Tibial nerve (tissue), 4 donors: ENCODE measurements around the gene DRAXIN. TPM values are rescaled to one million over a fixed set of nuclear protein-coding genes. Genes with fewer than 3 reads are reported as not detected.

Experiments used
- DNase-seq, 2 donors: peaks; one replicate each; pipeline ENCODE4 v3.0.0-alpha.2; 2019; ENCODE audit warnings: low spot score in 2 of 2
- H3K27ac ChIP-seq, 4 donors: fragments of 200-600 bp; sonication (generic) in 3 of 4; one replicate each; pipeline ENCODE4 v1.5.1; 2017 to 2019; ENCODE audit warnings: mild to moderate bottlenecking in 1 of 4
- H3K27me3 ChIP-seq, 2 donors: fragments of 200-600 bp; sonication (generic) in 1 of 2; one replicate each; pipeline versions ENCODE4 v1.5.1 to v1.6.0; 2017 to 2019
- H3K36me3 ChIP-seq, 3 donors: fragments of 200-600 bp; sonication (generic); one replicate each; pipeline ENCODE4 v1.5.1; 2018 to 2019
- H3K4me1 ChIP-seq, 4 donors: fragments of 200-600 bp; sonication (generic) in 3 of 4; one replicate each; pipeline ENCODE4 v1.5.1; 2017 to 2019
- H3K4me3 ChIP-seq, 4 donors: fragments of 200-600 bp; sonication (generic) in 3 of 4; one replicate each; pipeline ENCODE4 v1.5.1; 2017 to 2019; ENCODE audit warnings: mild to moderate bottlenecking in 1 of 4, moderate library complexity in 1 of 4
- H3K9me3 ChIP-seq, 4 donors: fragments of 200-600 bp; sonication (generic) in 3 of 4; one replicate each; pipeline ENCODE4 v1.5.1; 2017 to 2019
- CTCF ChIP-seq, 5 experiments: fragments of 200-600 bp in 3 of 5; fragments of 450-650 bp in 2 of 5; sonication (generic) in 3 of 5; IDR thresholded peaks; one replicate each; pipeline ENCODE4 v1.5.1; 2016 to 2019; ENCODE audit warnings: antibody characterized with exemption in 5 of 5, mild to moderate bottlenecking in 3 of 5, moderate library complexity in 2 of 5
- EP300 ChIP-seq, 2 donors: sonication (generic); formaldehyde crosslinking; IDR thresholded peaks; one replicate each; pipeline ENCODE4 v1.6.1; 2017; ENCODE audit warnings: antibody characterized with exemption in 2 of 2, mild to moderate bottlenecking in 1 of 2
- POLR2A ChIP-seq, 2 donors: fragments of 450-650 bp; IDR thresholded peaks; one replicate each; pipeline ENCODE4 v1.6.1; 2017; ENCODE audit warnings: antibody characterized with exemption in 2 of 2, mild to moderate bottlenecking in 2 of 2, moderate library complexity in 2 of 2
- WGBS, 2 donors: methylation state at CpG; one replicate each; pipeline ENCODE4 v1.1.5; 2018; 5-methylcytosine and 5-hydroxymethylcytosine counted together
- total RNA-seq, 4 donors: library from RNA; depleted of rRNA; stranded (reverse); fragments of >200 nt; gene quantifications; one replicate each; pipeline ENCODE4 v1.1.0, GENCODE V29; 2016

The DRAXIN gene
- total RNA-seq, 4 donors from 2014 or later: under 0.01 to 1.2 (median 0.20) TPM; not detected in 1

GRCh38 chr1:11746092-11746491 is 54.6 kb downstream of the DRAXIN start:
- Histone ChIP-seq H3K4me3 (no peak overlapping the region), H3K4me1 (peaks cover 0 to 10% (median 0%) of the 10 kb centered on the region in 4 donors), H3K27ac (no peak overlapping the region), H3K36me3 (peaks cover 0 to 71% (median 8%) of the 10 kb centered on the region in 3 donors), H3K9me3 (no peaks in the 10 kb centered on the region), H3K27me3 (no peaks in the 10 kb centered on the region)
- DNase-seq: no peak
- TF ChIP-seq EP300 (IDR thresholded peaks at IDR 0.05) (no peak), CTCF (IDR thresholded peaks at IDR 0.05) (no peak), POLR2A (IDR thresholded peaks at IDR 0.05) (no peak)
- WGBS, 2 donors: 88 to 90% methylated on average over 6 of the region's 6 CpGs

GRCh38 chr1:11746795-11747487 is 55.4 kb downstream of the DRAXIN start:
- H3K4me1 ChIP-seq: peaks cover 0 to 3% (median 0%) of the 10 kb centered on the region in 4 donors
- WGBS, 2 donors: 73 to 75% methylated on average over 20 of the region's 20 CpGs
- no peaks in the 10 kb centered on the region for H3K9me3 ChIP-seq
- no peak for DNase-seq
- H3K36me3 ChIP-seq: peaks cover 0 to 80% (median 8%) of the 10 kb centered on the region in 3 donors
- H3K27me3 ChIP-seq: no peaks in the 10 kb centered on the region
- H3K27ac ChIP-seq: no peak overlapping the region
- no peak overlapping the region for H3K4me3 ChIP-seq
- TF ChIP-seq POLR2A (IDR thresholded peaks at IDR 0.05) (no peak), EP300 (IDR thresholded peaks at IDR 0.05) (no peak), CTCF (IDR thresholded peaks at IDR 0.05) (no peak)

GRCh38 chr1:11748294-11749202 is 57.0 kb downstream of the DRAXIN start:
- no peak for DNase-seq
- no peaks in the 10 kb centered on the region for H3K9me3 ChIP-seq
- no peak overlapping the region for H3K27ac ChIP-seq
- H3K4me3 ChIP-seq: no peak overlapping the region
- WGBS, 2 donors: 92% methylated on average over 26 to 27 of the region's 27 CpGs
- H3K27me3 ChIP-seq: no peaks in the 10 kb centered on the region
- peaks cover 0 to 74% (median 8%) of the 10 kb centered on the region in 3 donors for H3K36me3 ChIP-seq
- TF ChIP-seq POLR2A (IDR thresholded peaks at IDR 0.05) (no peak), CTCF (IDR thresholded peaks at IDR 0.05) (no peak), EP300 (IDR thresholded peaks at IDR 0.05) (no peak)
- H3K4me1 ChIP-seq: peaks cover 0 to 5% (median 0%) of the 10 kb centered on the region in 4 donors

- no peaks in the 10 kb centered on the region for H3K27me3 ChIP-seq
- peaks cover 0 to 72% (median 8%) of the 10 kb centered on the region in 3 donors for H3K36me3 ChIP-seq
- no peaks in the 10 kb centered on the region for H3K9me3 ChIP-seq
- H3K4me3 ChIP-seq: no peak overlapping the region
- 72 to 79% methylated on average over 4 to 9 of the region's 9 CpGs for WGBS, 2 donors
- TF ChIP-seq EP300 (IDR thresholded peaks at IDR 0.05) (no peak), CTCF (IDR thresholded peaks at IDR 0.05) (peak in 4 of 5 experiments; percentile 32 to 76 (median 52)), POLR2A (IDR thresholded peaks at IDR 0.05) (no peak)
- no peak for DNase-seq
- no peak overlapping the region for H3K27ac ChIP-seq
- peaks cover 0 to 5% (median 0%) of the 10 kb centered on the region in 4 donors for H3K4me1 ChIP-seq
Measured at GRCh38 chr1:11749203-11749689, 57.7 kb downstream of the DRAXIN start.
